EH (cell line): ENCODE data around the gene PLD2.
"Not testable (repeated sequence)": the region's sequence is repeated elsewhere in the genome, so short reads cannot be mapped to it uniquely, and the experiment has no call there.

ENCODE experiments used
- DNase-seq: peaks from one replicate; pipeline ENCODE4 v3.0.0-alpha.2; 2015; ENCODE audit warnings: low read depth

Gene PLD2

DNA sequence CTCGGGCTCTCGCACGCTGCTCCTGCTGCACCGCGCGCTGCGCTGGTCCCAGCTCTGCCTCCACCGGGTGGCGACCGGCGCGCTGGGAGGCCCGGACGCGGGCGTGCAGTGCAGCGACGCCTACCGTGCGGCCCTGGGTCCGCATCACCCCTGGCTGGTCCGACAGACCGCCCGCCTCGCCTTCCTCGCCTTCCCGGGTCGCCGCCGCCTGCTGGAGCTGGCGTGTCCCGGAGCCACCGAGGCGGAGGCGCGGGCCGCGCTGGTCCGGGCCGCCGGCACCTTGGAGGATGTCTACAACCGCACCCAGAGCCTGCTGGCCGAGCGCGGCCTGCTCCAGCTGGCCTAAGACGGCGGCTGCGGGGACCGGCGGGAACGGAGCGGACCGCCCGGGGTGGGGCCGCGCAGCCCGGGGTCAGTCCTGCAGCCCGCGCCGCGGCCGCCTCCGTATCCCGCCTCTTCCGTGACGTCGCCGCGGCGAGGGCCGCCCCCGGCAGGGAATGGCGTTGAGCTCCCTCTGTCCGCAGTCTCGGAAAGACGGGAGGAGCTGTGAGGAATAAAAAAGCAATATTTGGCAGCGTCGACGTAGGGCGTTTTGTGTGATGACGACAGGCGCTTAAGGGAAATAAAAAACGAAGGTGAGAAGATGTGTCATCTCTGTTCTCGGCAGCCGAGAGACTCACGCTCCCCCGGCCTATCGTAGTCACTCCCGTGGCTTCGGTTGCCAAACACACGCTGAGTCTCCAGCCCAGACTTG is 16.8 kb upstream of the PLD2 start:
- peak; percentile 86 for DNase-seq

DNA sequence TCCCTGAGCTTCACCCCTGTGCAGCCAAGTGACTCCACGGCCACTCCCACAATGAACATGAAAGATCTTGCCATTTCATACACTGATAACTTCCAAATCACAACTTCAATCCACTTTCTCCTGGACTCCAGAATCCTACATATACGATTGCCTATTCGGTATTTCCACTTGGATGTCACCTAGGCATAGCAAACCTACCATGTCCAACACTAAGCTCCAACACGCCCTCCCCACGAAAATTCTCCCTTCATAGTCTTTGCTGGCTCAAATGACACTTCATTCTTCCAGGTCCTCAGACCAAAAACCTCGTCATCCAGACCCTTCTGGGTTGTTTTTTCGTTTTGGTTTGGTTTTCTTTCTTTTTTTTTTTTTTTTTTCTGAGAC is 16.3 kb upstream of the PLD2 start:
- no peak for DNase-seq

DNA sequence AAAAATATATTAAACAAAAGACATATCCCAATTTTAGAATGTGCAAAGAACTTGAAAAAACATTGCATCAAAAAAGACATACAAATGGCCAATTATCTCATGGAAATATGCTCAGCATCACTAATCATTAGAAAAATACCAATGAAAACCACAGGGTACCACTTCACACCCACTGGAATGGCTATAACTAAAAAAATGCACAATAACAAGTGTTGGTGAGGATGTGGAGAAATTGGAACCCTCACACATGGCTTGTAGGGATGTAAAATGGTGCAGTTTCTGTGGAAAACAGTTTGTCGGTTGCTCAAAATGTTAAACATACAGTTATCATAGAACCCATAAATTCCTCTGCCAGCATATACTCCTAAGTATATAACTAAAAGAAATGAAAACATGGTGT is 11.8 kb upstream of the PLD2 start:
- no peak for DNase-seq

DNA sequence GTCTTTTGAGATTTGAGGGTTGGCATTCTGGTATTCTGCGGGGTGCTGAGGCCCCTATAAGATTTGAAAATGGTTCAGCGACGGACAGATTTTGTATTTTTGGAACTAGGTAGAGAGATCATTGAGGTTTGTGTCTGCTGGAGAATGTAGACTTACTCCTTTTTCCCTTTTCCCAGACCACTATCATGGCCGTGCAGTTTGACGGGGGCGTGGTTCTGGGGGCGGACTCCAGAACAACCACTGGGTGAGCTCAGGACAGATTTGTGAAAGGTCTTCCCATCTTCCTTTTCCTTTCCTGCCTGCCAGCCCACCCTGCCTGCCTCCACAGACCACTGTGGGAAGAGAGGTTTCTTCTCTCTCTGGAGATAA is 10.4 kb upstream of the PLD2 start:
- peak; percentile 52 for DNase-seq

DNA sequence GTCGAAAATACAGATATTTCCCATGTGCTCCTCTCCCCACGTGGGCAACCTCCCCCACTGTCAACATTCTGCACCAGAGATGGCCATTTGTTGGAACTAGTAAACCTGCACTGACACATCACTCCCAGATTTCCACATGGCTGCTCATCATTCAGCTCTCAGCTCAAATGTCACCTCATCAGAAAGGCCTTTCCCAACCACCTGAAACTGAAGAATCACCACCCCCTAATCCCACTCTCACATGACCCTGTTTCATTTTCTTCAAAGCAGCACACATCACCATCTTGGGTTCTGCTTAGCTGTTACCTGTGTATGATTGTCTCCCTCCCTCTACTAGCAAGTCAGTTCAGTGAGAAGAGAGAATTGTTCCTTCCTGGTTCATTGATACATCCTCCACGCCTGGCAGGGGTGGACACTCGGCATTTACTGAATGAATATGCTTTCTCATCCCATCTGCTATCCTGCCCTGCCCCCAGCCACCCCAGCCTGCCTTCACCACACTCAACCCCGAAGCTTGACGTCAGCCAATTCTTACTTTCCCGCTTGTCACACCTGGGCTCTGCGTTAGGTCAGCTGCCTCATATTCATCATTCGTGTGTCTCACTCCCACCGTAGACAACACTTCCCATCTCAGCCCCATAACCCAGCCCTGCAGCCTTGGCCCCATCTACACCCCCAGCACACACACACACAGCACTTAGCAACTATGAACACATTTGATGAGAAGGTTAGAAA is 6.3 kb upstream of the PLD2 start:
- DNase-seq = no peak

DNA sequence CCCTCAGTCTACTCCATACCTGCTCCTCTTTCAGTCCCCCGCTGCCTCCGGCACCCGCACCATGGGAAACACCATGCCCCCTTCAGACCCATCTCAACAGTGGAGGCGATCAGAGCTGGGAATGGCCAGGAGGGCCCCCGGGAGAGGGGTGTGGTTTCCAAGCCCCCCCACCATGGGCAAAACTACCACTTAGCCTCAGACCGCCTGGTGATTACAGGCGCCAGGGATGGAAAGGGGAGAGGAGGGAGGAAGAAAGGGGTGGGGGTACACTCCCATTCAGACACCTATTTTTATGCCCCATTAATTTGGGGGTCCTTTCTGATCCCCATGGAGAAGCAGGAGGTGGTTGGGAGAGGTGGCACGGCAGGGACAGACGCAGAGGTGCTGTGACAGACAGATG is 4.7 kb upstream of the PLD2 start, which contains the start of gene C17orf114:
C17orf114 (minus strand) TSS at position 101 of the 400 bp plus-strand sequence.
- DNase-seq = no peak

DNA sequence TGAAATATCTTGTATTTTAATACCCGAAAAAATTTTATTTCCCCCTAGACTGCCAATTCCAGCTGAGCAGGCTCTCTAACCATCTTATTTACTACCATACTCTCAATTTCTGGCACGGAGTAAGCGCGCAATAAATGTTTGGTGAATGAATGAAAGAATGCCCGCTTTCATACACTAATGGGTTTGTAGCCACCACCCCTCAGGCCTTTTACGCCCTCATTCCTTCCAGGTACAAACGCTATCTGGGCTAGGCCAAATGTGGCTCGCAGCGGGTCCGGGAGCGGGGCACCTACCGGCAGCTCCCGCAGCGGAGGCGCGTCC is 536 bp upstream of the PLD2 start:
- peak; percentile 22 for DNase-seq

DNA sequence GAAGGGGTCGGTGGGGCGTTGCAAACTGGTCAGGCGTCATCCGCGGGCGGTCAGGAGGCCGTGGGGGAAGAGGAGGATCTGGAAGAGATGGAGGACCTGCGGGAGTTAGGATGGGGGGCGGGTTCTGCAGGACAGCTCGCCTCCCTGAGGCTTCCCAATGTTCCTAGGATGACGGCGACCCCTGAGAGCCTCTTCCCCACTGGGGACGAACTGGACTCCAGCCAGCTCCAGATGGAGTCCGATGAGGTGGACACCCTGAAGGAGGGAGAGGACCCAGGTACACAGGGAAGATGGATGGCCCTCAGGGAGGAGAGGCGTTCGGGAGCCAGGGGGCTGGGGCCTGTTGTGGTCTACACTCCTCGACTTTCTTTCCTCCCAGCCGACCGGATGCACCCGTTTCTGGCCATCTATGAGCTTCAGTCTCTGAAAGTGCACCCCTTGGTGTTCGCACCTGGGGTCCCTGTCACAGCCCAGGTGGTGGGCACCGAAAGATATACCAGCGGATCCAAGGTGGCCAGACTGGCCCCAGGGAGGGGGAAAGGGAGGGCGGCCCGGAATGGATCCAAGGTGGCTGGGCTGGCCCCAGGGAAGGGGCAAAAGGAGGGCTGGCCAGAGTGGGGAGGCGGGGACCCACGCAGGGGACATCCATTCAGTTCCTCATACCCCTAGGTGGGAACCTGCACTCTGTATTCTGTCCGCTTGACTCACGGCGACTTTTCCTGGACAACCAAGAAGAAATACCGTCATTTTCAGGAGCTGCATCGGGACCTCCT is 839 bp downstream of the PLD2 start:
- peak; percentile 24 for DNase-seq

DNA sequence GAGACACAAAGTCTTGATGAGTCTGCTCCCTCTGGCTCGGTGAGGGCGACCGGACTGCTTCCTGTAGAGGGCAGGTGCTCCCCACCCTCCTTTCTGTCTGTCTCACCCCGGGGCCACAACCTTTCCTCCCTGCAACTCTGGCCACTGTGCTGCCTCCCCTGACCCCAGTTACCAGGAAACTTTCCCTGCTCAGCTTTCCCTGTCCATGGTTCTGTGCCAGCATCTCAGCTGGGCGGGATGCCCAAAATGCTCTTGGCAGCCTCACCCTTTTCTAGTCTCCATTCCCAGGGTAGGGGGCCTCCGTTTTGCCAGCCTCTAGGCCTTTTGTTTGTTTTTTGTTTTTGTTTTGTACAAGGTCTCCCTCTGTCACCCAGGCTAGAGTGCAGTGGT is 1.4 kb downstream of the PLD2 start:
- peak; percentile 23 for DNase-seq

DNA sequence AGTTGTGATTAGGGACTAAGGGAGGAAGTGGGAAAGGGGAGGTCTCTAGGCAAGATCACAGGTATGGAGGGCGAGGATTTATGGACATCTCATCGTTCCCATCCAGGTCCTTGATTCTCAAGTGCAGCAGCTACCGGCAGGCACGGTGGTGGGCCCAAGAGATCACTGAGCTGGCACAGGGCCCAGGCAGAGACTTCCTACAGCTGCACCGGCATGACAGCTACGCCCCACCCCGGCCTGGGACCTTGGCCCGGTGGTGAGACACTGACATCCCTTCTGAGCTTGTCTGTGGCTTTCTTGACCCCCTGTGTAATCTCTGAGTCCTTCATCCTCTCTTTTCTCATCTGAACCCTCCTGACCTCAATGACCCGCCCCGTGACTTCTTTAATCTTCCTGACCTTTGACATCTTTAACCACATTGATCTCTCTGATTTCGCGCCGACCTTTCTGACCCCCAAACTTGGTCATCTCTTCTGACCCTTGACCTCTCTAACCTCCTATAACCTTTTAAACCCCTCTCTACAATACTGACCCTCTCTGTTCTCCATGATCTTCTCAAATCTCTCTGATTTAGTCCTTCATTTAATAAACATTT is 3.8 kb downstream of the PLD2 start:
- DNase-seq = no peak

DNA sequence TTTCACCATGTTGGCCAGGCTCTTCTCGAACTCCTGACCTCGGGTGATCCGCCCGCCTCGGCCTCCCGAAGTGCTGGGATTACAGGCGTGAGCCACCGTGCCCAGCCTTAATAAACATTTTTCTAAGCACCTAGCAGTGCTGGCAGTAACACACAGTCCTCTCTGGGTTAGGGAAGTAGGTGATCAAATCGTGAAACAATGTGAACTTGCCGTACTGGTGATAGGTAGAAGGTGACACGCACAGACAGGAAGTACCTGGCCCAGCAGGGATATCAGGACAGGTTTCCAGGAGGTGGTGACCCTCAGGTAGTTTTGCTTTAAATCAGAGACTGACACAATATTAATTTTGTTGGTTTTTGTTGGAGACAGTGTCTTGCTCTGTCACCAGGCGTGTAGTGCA is 4.5 kb downstream of the PLD2 start:
- DNase-seq = no peak

DNA sequence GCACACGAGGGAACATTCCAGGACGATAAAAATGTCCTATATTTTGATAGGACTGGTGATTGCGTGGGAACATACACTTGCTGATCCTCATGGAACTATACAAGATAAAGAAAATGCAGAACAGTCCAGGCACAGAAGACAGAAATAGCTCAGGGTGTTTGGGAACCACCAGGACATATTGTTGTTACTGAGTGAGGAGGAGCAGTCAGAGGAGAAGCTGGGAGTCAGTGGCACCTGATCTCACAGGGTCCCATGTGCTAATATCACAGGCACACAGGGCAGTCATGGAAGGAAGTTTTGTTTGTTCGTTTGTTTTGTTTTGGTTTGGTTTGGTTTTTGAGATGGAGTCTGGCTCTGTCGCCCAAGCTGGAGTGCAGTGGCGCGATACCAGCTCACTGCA is 5.7 kb downstream of the PLD2 start:
- DNase-seq = no peak

DNA sequence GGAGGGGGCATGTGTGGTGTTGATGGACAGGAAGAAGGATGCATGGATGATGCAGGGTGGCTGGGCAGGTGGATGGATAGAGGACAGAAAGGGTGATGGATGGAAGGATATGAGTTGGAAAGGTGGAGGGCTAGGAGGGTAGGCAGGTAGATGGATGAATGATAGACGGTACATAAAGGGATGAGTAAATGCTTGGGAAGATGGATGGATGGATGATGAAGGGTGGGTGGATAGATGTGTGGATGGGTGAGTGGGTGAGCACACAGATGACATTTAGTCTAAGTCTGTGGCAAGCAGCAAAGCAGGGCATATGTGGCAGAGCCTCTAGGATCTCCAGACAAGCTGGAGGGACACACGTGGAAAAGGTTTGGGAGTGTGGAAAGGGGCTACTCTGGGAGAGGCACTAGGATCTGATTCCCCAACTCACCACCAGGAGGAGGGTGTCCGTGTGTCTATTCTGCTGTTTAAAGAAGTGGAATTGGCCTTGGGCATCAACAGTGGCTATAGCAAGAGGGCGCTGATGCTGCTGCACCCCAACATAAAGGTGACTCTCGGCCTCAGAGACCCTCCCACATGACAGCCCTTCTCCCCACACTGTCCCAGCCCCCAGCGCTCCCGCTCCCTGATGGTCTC is 8.2 kb downstream of the PLD2 start:
- DNase-seq = no peak

DNA sequence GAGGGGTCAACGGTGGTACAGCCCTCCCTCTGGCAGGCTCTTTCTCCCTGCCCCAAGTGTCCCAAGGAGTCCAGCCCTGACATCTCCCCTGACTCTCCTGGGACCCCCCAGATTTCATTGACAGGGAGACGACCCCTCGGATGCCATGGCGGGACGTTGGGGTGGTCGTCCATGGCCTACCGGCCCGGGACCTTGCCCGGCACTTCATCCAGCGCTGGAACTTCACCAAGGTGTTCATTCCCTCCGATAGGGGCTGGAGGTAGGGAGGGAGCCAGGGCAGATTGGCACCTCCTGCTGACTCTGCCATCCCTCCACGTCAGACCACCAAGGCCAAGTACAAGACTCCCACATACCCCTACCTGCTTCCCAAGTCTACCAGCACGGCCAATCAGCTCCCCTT is 9.9 kb downstream of the PLD2 start:
- DNase-seq = no peak

DNA sequence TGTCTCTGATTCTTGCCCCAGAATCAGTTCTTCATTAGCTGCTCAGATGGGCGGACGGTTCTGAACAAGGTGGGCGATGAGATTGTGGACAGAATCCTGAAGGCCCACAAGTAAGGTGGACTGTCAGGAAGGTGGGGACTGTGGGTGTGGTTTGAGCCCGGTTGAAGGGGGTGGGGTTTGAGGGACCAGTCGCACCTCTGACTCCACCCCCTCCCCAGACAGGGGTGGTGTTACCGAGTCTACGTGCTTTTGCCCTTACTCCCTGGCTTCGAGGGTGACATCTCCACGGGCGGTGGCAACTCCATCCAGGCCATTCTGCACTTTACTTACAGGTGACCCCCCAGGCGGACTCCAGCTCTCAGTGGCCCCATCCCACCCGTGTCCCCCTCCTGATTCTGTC is 11.3 kb downstream of the PLD2 start:
- no peak for DNase-seq

DNA sequence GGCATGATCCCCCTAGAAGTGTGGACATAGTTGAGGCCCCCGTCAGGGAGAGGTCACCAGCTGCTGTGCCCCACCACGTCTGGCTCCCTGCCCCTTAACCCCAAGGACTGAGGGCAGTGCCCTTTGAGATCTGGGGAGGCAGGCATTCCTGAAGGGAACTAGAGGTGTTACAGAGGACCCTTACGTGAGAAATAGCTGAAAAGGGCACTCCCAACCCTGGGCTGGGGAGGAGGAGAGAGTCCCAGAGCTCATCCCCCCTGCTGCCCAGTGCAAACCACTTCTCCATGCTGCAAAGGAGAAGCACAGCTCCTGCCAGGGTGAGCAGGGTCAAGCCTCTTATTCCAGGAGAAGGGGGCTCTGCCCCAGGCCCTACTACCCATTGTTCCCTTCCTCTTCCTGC is 15.9 kb downstream of the PLD2 start:
- DNase-seq = no peak

DNA sequence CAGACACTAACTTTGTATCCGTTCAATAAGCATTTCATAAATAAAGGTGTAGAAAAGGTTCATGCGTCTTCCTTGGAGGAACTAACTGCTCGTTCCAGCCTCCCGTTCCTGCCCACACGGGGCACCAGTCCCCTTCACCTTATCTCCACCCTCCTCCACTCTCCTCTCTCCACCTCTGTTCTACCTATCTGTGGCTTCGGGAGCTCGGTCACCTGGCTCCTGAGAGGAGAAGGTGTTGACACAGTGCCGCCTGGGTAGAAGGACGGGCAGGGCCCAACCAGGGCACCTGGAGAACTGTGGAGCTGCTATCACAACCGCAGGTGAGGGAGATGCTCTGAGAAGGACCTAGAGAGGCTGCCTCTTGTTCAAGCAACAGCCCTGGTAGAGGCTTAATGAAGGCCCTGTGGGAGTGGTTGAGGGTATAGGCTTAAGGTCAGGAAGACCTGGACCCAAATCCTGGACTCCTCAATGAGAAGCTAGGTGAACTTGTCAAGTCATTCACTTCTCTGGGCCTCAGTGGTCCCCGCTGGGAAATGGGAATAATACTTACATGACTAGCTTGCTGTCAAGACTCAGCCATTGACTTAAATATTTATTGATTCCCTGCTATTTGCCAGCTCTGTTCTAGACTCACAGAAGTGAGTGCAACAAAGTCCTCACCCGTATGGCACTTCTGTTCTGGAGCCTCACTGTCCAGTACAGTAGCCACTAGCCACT is 16.6 kb downstream of the PLD2 start:
- DNase-seq = no peak

DNA sequence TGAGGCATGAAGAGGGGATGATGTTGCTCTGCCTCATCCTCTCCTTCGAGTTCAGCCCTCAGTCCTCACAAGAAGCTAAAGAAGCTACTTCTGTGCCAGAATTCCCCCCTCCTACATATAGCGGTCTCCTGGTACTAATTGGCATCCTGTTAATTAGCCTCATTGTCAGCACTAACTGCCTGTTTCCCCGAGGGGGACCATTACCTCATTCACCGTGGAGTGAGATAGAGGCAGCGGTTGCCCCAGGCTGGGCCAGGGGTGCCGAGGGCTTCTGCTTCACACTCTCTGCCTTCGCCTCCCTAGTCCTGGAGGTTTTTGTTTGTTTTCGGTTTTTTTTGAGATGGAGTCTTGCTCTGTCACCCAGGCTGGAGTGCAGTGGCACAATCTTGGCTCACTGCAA is 20.4 kb downstream of the PLD2 start:
- no peak for DNase-seq

DNA sequence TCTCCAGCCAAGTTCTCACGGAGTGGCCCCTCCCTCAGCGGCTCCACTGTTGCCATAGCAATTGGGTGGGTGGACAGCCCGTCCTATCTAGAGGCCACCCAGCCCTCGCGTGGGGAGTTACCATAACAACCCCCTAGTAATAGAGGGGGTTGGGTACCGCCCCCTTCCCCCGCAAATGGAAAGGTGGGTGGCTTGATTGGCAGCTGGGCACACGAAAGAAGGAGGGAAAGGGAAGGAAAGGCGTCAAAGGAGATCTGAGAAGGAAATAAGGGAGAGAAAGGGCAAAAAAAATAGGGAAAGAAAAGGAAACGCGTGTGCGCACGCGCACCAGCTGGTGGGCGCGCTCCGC is 25.9 kb downstream of the PLD2 start:
- not testable (repeated sequence) for DNase-seq

DNA sequence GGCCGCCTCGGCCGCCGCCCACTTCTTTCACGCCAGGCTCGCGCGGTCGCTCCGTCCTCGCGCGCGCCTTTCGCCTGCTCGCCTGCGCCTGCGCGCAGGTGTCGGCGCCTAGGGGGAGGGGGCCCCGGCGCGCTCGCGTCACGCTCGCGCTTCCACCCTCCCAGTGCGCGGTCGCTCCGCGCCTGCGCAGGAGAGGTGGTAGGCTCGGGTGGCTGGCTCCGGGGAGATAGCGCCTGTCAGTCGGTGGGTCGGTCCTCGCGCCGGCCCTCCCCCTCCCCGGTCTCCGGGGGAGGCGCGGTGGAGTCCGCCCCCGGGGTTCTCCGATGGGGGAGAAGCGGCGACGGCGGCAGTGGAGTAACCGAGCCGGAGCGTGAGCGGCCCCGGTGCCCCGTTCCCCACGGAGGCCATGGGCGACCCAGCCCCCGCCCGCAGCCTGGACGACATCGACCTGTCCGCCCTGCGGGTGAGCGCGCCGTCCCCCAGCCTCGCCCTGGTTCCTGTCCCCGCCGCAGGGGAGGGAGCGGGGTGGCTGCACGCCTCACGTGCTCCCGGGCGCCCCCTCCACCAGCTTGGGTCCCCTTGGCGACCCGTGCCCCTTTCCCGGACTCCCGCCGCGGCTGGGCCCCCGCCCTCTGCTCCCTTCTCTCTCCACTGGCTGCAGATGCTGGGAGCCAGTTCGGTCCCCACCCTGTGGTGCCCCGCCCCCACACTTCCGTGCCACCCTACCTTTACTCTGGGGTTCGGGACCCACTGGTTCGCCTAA is 26.4 kb downstream of the PLD2 start, which contains the start of gene MINK1:
MINK1 (plus strand) TSS at position 163 of the 763 bp plus-strand sequence; CDS start at position 407, 244 bp downstream.
- DNase-seq = peak; percentile 93
